ENCODE results near the gene ZNF423. TPM values are rescaled to one million over a fixed set of nuclear protein-coding genes. Genes with fewer than 3 reads are reported as not detected.

The ZNF423 gene
- total RNA-seq, 6 experiments from 2014 or later = not detected

- DNase-seq = no peak
- Mint-ChIP-seq H3K4me3 (no peak overlapping the region), H3K27ac (no peak overlapping the region), H3K36me3 (ENCODE audit: low read depth) (no peaks in the 10 kb centered on the region), H3K4me1 (ENCODE audit: low read depth) (no peaks in the 10 kb centered on the region), H3K9me3 (no peaks in the 10 kb centered on the region), H3K27me3 (ENCODE audit: insufficient read depth) (peaks cover 2% of the 10 kb centered on the region; the same call in 1 of the 2 replicates)
- TF ChIP-seq CTCF (IDR thresholded peaks at IDR 0.05) = no peak
Measured at GRCh38 chr16:49788572-49788971, 67.3 kb downstream of the ZNF423 start.

- Mint-ChIP-seq H3K4me3 (no peak overlapping the region), H3K36me3 (ENCODE audit: low read depth) (no peaks in the 10 kb centered on the region), H3K4me1 (ENCODE audit: low read depth) (no peaks in the 10 kb centered on the region), H3K27me3 (ENCODE audit: insufficient read depth) (peaks cover 1% of the 10 kb centered on the region; the same call in 1 of the 2 replicates), H3K27ac (no peak overlapping the region), H3K9me3 (no peaks in the 10 kb centered on the region)
- DNase-seq = no peak
- TF ChIP-seq CTCF (IDR thresholded peaks at IDR 0.05) = no peak
Measured at GRCh38 chr16:49786926-49787557, 68.9 kb downstream of the ZNF423 start.

- peaks cover 1% of the 10 kb centered on the region; the same call in 1 of the 2 replicates for H3K27me3 Mint-ChIP-seq (ENCODE audit: insufficient read depth)
- no peaks in the 10 kb centered on the region for H3K4me1 Mint-ChIP-seq (ENCODE audit: low read depth)
- no peaks in the 10 kb centered on the region for H3K36me3 Mint-ChIP-seq (ENCODE audit: low read depth)
- TF ChIP-seq CTCF (IDR thresholded peaks at IDR 0.05) = no peak
- no peak for DNase-seq
- no peaks in the 10 kb centered on the region for H3K9me3 Mint-ChIP-seq
- no peak overlapping the region for H3K4me3 Mint-ChIP-seq
- no peak overlapping the region for H3K27ac Mint-ChIP-seq
Measured at GRCh38 chr16:49785970-49786369, 69.9 kb downstream of the ZNF423 start.

- peaks cover 1% of the 10 kb centered on the region; the same call in 1 of the 2 replicates for H3K27me3 Mint-ChIP-seq (ENCODE audit: insufficient read depth)
- no peaks in the 10 kb centered on the region for H3K36me3 Mint-ChIP-seq (ENCODE audit: low read depth)
- no peak for DNase-seq
- peaks cover 5% of the 10 kb centered on the region; the same call in 1 of the 2 replicates for H3K9me3 Mint-ChIP-seq
- no peak for TF ChIP-seq CTCF (IDR thresholded peaks at IDR 0.05)
- no peaks in the 10 kb centered on the region for H3K4me1 Mint-ChIP-seq (ENCODE audit: low read depth)
- H3K4me3 Mint-ChIP-seq = no peak overlapping the region
- H3K27ac Mint-ChIP-seq = no peak overlapping the region
Measured at GRCh38 chr16:49782405-49782804, 73.5 kb downstream of the ZNF423 start.

GRCh38 chr16:49781401-49781800, 74.5 kb downstream of the ZNF423 start:
- TF ChIP-seq CTCF (IDR thresholded peaks at IDR 0.05) = no peak
- Mint-ChIP-seq H3K4me1 (ENCODE audit: low read depth) (no peaks in the 10 kb centered on the region), H3K9me3 (peaks cover 5% of the 10 kb centered on the region; the same call in 1 of the 2 replicates), H3K27me3 (ENCODE audit: insufficient read depth) (peaks cover 1% of the 10 kb centered on the region; the same call in 1 of the 2 replicates), H3K36me3 (ENCODE audit: low read depth) (no peaks in the 10 kb centered on the region), H3K27ac (no peak overlapping the region), H3K4me3 (no peak overlapping the region)
- DNase-seq = no peak
